GM18868 (cell line): Measurements from ENCODE around the gene SUPV3L1.
"Not testable (repeated sequence)": the region's sequence is repeated elsewhere in the genome, so short reads cannot be mapped to it uniquely, and the experiment has no call there.

ENCODE experiments used
- ATAC-seq: cut with Tn5 transposase; IDR thresholded peaks from one replicate; pipeline ENCODE4 v1.9.1; 2021; ENCODE audit warnings: mild to moderate bottlenecking, moderate library complexity; ENCODE audit not compliant: unreplicated experiment

The SUPV3L1 gene

GRCh38 chr10:69179743-69180524 is at the start of gene SUPV3L1:
TSS of gene SUPV3L1 (plus strand) at chr10:69180234. CDS start at chr10:69180292, 58 bp downstream.
- peak; percentile 81 for ATAC-seq

GRCh38 chr10:69130251-69130650 is 49.8 kb upstream of the SUPV3L1 start:
- ATAC-seq: no peak

GRCh38 chr10:69139961-69140360 is 40.1 kb upstream of the SUPV3L1 start:
- ATAC-seq: no peak

- ATAC-seq: no peak
Observed at GRCh38 chr10:69141304-69141703, 38.7 kb upstream of the SUPV3L1 start.

GRCh38 chr10:69142074-69142473 is 38.0 kb upstream of the SUPV3L1 start:
- ATAC-seq: not testable (repeated sequence)

- no peak for ATAC-seq
Observed at GRCh38 chr10:69142983-69143382, 37.1 kb upstream of the SUPV3L1 start.

GRCh38 chr10:69145329-69145728 is 34.7 kb upstream of the SUPV3L1 start:
- ATAC-seq: no peak

- no peak for ATAC-seq
Observed at GRCh38 chr10:69145864-69146263, 34.2 kb upstream of the SUPV3L1 start.

GRCh38 chr10:69146759-69147158 is 33.3 kb upstream of the SUPV3L1 start:
- no peak for ATAC-seq

- no peak for ATAC-seq
Observed at GRCh38 chr10:69151984-69152383, 28.1 kb upstream of the SUPV3L1 start.

GRCh38 chr10:69153227-69153626 is 26.8 kb upstream of the SUPV3L1 start:
- ATAC-seq: no peak

GRCh38 chr10:69160809-69161241 is 19.2 kb upstream of the SUPV3L1 start:
- ATAC-seq: no peak

- ATAC-seq: no peak
Observed at GRCh38 chr10:69168493-69168892, 11.5 kb upstream of the SUPV3L1 start.

- no peak for ATAC-seq
Observed at GRCh38 chr10:69172241-69172982, 7.6 kb upstream of the SUPV3L1 start.

- not testable (repeated sequence) for ATAC-seq
Observed at GRCh38 chr10:69175326-69175725, 4.7 kb upstream of the SUPV3L1 start.

- no peak for ATAC-seq
Observed at GRCh38 chr10:69176823-69177222, 3.2 kb upstream of the SUPV3L1 start.

- peak; percentile 25 for ATAC-seq
Observed at GRCh38 chr10:69179089-69179742, 818 bp upstream of the SUPV3L1 start.

- ATAC-seq: no peak
Observed at GRCh38 chr10:69180525-69181204, 631 bp downstream of the SUPV3L1 start.

- no peak for ATAC-seq
Observed at GRCh38 chr10:69181433-69181832, 1.4 kb downstream of the SUPV3L1 start.

GRCh38 chr10:69182005-69182404 is 2.0 kb downstream of the SUPV3L1 start:
- no peak for ATAC-seq

GRCh38 chr10:69186524-69186923 is 6.5 kb downstream of the SUPV3L1 start:
- no peak for ATAC-seq
